K562 (cell line): ENCODE results near the gene NOL12. TPM values are rescaled to one million over a fixed set of nuclear protein-coding genes. Genes with fewer than 3 reads are reported as not detected.

Experiments
- ATAC-seq: fragments of 200-7000 bp; cut with Tn5 transposase; 3 replicates; pipeline ENCODE4 v1.9.1; 2020; ENCODE audit warnings: moderate library complexity
- BruUV-seq: library from RNA; stranded (reverse); fragments of 400-500 nt; replicated peaks from 2 replicates; lab custom pipeline; 2021; lab: Mats Ljungman, UMichigan
- CTCF ChIA-PET: fragments of 300-600 bp; formaldehyde crosslinking; extraction: SDS; loops from one replicate; lab custom pipeline; 2021; ENCODE audit warnings: low intra/inter-chr PET ratio; lab: Yijun Ruan, JAX
- POLR2A ChIA-PET: fragments of 300-600, 350-650 bp; sonication (Branson Sonifier 250); formaldehyde crosslinking; extraction: SDS; loops from one replicate; lab custom pipeline; 2021; ENCODE audit warnings: antibody characterized with exemption, inconsistent platforms; lab: Yijun Ruan, JAX
- DNase-seq, 4 experiments: peaks; one replicate each; pipeline versions ENCODE4 v3.0.0 to v3.0.0-alpha.2; 2011 to 2018; ENCODE audit warnings: low spot score in 3 of 4, mixed read lengths in 3 of 4; ENCODE audit errors: extremely low read depth in 1 of 4
- FAIRE-seq: peaks from 2 replicates; lab custom pipeline; 2011; peaks lifted over from hg19 to GRCh38; lab: Jason Lieb, UNC
- H2AFZ ChIP-seq: 2 replicates; pipeline ENCODE4 v1.6.0; 2011; ENCODE audit warnings: low read depth, low read length, control low read depth, inconsistent platforms
- H3K27ac ChIP-seq: fragments of 200-600 bp; 3 replicates; pipeline ENCODE4 v1.8.0; 2011; ENCODE audit warnings: low read depth, mild to moderate bottlenecking, control low read depth, inconsistent platforms, low read length, moderate library complexity, mixed read lengths; ENCODE audit errors: extremely low read depth
- H3K27me3 ChIP-seq, 2 experiments: fragments of 300-600 bp in 1 of 2; 2 replicates in 1 of 2; 3 replicates in 1 of 2; pipeline versions ENCODE4 v1.6.0 to v1.8.0; 2011; ENCODE audit warnings: inconsistent platforms in 2 of 2, low read length in 2 of 2, mild to moderate bottlenecking in 1 of 2, mixed read lengths in 1 of 2, moderate library complexity in 1 of 2; ENCODE audit not compliant: control insufficient read depth in 2 of 2, insufficient read depth in 2 of 2
- H3K36me3 ChIP-seq: fragments of 300-600 bp; 3 replicates; pipeline ENCODE4 v1.8.0; 2011; ENCODE audit warnings: mild to moderate bottlenecking, low read length, inconsistent platforms; ENCODE audit not compliant: control insufficient read depth, insufficient read depth
- H3K4me1 ChIP-seq, 2 experiments: fragments of 200-600 bp in 1 of 2; replicated peaks in 1 of 2; 2 replicates in 1 of 2; 3 replicates in 1 of 2; pipeline versions ENCODE4 v1.5.1 to v1.8.0; 2011; ENCODE audit warnings: inconsistent platforms in 2 of 2, low read length in 2 of 2, mild to moderate bottlenecking in 1 of 2, mixed read lengths in 1 of 2, moderate library complexity in 1 of 2; ENCODE audit not compliant: control insufficient read depth in 2 of 2, insufficient read depth in 2 of 2
- H3K4me2 ChIP-seq: 2 replicates; pipeline ENCODE4 v1.6.1; 2011; ENCODE audit warnings: low read length, control low read depth, inconsistent platforms, mixed read lengths; ENCODE audit not compliant: insufficient read depth
- H3K4me3 ChIP-seq: fragments of 200-600 bp; sonication (generic), shearing (Covaris generic); 2 replicates; pipeline ENCODE4 v1.5.1; 2016; ENCODE audit warnings: control low read depth, inconsistent platforms
- H3K79me2 ChIP-seq: fragments of 200-600 bp; 3 replicates; pipeline ENCODE4 v1.8.0; 2011; ENCODE audit warnings: low read length, inconsistent platforms; ENCODE audit not compliant: control insufficient read depth, insufficient read depth
- H3K9ac ChIP-seq, 2 experiments: 2 replicates each; pipeline versions ENCODE4 v1.6.0 to v1.6.1; 2011; ENCODE audit warnings: low read depth in 2 of 2, low read length in 2 of 2, control low read depth in 1 of 2, inconsistent platforms in 1 of 2, mild to moderate bottlenecking in 1 of 2, mixed read lengths in 1 of 2; ENCODE audit not compliant: insufficient read depth in 1 of 2
- H3K9me1 ChIP-seq: one replicate; pipeline ENCODE4 v1.6.0; 2011; ENCODE audit warnings: inconsistent platforms, mild to moderate bottlenecking, low read length, moderate library complexity; ENCODE audit not compliant: control insufficient read depth, insufficient read depth
- H3K9me3 ChIP-seq: replicated peaks from 2 replicates; pipeline ENCODE4 v1.5.1; 2011; ENCODE audit warnings: low read depth, low read length, inconsistent platforms; ENCODE audit not compliant: control insufficient read depth, insufficient read depth
- H4K20me1 ChIP-seq: replicated peaks from 2 replicates; pipeline ENCODE4 v1.6.1; 2011; ENCODE audit warnings: low read length, inconsistent platforms, mixed read lengths; ENCODE audit not compliant: control insufficient read depth, insufficient read depth
- NCOA4 ChIP-seq: fragments of 450-650 bp; IDR thresholded peaks from 2 replicates; pipeline ENCODE4 v1.6.1; 2018; ENCODE audit warnings: mild to moderate bottlenecking; ENCODE audit not compliant: partially characterized antibody
- RAD51 ChIP-seq: fragments of 450-650 bp; IDR thresholded peaks from 2 replicates; pipeline ENCODE4 v1.7.1; 2016; ENCODE audit warnings: low read depth, mild to moderate bottlenecking, borderline replicate concordance
- ZNF436 ChIP-seq: fragments of 250-450, 450-650 bp; sonication (Bioruptor Pico); formaldehyde crosslinking; IDR thresholded peaks from 2 replicates; pipeline ENCODE4 v1.7.0; 2020; ENCODE audit warnings: mild to moderate bottlenecking
- ZNF507 ChIP-seq: conservative IDR thresholded peaks from 2 replicates; pipeline ENCODE4 v1.6.1; 2017; ENCODE audit warnings: missing genetic modification characterization, missing compliant biosample characterization
- WGBS: fragments of 100-300 bp; shearing (Covaris generic); methylation state at CpG from one replicate; pipeline ENCODE4 v1.1.6; 2016; ENCODE audit warnings: low coverage, mixed read lengths; ENCODE audit not compliant: insufficient coverage; ENCODE audit errors: missing lambda C conversion rate; 5-methylcytosine and 5-hydroxymethylcytosine counted together
- in situ Hi-C: fragments of 300-500 bp; cut with MboI; formaldehyde crosslinking; loops from 4 replicates; pipeline ENCODE4 v1.15.0; 2018; ENCODE audit warnings: inconsistent platforms, mixed read lengths
- intact Hi-C: fragments of 100-400 bp; cut with micrococcal nuclease; formaldehyde crosslinking; loops from 2 replicates; pipeline ENCODE4 v1.14.2; 2022
- polyA plus RNA-seq, 8 experiments: library from polyadenylated mRNA; depleted of rRNA in 4 of 8; stranded (reverse) in 5 of 8; unstranded in 3 of 8; fragments of >200 nt; fragmentation: Nextera tagmentation in 2 of 8; fragmentation: Illumina TruSeq in 1 of 8; extraction: Ambion mirVana in 2 of 8; extraction: Trizol in 1 of 8; gene quantifications; 2 replicates each; pipeline versions ENCODE4 v1.2.1 to v1.2.3, GENCODE V29; 2011 to 2014; ENCODE audit warnings: inconsistent platforms in 1 of 8, missing spikeins in 1 of 8
- total RNA-seq, 7 experiments: library from RNA; depleted of rRNA in 6 of 7; stranded (reverse); fragments of >200 nt in 6 of 7; fragmentation: Illumina TruSeq in 2 of 7; extraction: Trizol in 2 of 7; gene quantifications; 2 replicates each; pipeline versions ENCODE4 v1.2.1 to v1.2.3, GENCODE V29; 2011 to 2021; ENCODE audit warnings: low replicate concordance in 1 of 7
- TF ChIP-seq, protein P1 (sequence below): fragments of 250-450 bp; sonication (Bioruptor Pico); IDR thresholded peaks from 2 replicates; pipeline ENCODE4 v1.5.0; 2021; ENCODE audit warnings: mild to moderate bottlenecking, borderline replicate concordance
- TF ChIP-seq, protein P2 (sequence below): fragments of 450-650 bp; formaldehyde crosslinking; conservative IDR thresholded peaks from 2 replicates; pipeline ENCODE4 v1.4.0; 2022; ENCODE audit warnings: mild to moderate bottlenecking, missing genetic modification characterization

Gene NOL12
- total and polyA plus RNA-seq, 9 of the 15 experiments (the other 6 are each of a cell fraction or from before 2014, with no cell fraction given): 2.8 to 40.9 (median 28.5) TPM

DNA sequence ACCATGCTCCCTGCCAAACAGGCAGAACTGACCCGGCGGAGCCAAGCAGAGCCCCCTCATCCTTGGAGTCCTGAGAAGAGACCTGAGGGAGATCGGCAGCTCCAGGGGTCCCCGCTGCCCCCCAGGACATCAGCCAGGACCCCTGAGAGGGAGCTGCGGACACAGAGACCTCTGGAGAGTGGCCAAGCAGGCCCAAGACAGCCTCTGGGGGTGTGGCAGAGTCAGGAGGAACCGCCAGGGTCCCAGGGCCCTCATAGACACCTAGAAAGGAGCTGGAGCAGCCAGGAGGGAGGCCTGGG, 48.2 kb downstream of the NOL12 start:
- in situ Hi-C loops: no loop called here
- Histone ChIP-seq H3K9me3 (no peaks in the 10 kb centered on the region), H3K27ac (no peak overlapping the region), H3K4me1 (peaks cover 4 to 22% of the 10 kb centered on the region in 2 experiments; a peak in 3 of 5 replicates), H3K9me1 (no peaks in the 10 kb centered on the region), H2AFZ (no peak overlapping the region), H3K9ac (no peak overlapping the region), H3K4me2 (no peak overlapping the region), H3K79me2 (no peaks in the 10 kb centered on the region), H3K36me3 (no peaks in the 10 kb centered on the region), H3K27me3 (no peaks in the 10 kb centered on the region), H3K4me3 (no peak overlapping the region), H4K20me1 (no peaks in the 10 kb centered on the region)
- ChIA-PET CTCF (no interaction called here), POLR2A (interaction anchor here (1.0 kb wide), 1 partner anchor 126 kb away, joined by 3 read pairs; the partner anchor contains the start of gene GGA1)
- 58% methylated on average over 2 of the region's 6 CpGs for WGBS
- DNase-seq: no peak
- FAIRE-seq: no peak
- no peak for TF ChIP-seq RAD51
- TF ChIP-seq, protein P1, sequence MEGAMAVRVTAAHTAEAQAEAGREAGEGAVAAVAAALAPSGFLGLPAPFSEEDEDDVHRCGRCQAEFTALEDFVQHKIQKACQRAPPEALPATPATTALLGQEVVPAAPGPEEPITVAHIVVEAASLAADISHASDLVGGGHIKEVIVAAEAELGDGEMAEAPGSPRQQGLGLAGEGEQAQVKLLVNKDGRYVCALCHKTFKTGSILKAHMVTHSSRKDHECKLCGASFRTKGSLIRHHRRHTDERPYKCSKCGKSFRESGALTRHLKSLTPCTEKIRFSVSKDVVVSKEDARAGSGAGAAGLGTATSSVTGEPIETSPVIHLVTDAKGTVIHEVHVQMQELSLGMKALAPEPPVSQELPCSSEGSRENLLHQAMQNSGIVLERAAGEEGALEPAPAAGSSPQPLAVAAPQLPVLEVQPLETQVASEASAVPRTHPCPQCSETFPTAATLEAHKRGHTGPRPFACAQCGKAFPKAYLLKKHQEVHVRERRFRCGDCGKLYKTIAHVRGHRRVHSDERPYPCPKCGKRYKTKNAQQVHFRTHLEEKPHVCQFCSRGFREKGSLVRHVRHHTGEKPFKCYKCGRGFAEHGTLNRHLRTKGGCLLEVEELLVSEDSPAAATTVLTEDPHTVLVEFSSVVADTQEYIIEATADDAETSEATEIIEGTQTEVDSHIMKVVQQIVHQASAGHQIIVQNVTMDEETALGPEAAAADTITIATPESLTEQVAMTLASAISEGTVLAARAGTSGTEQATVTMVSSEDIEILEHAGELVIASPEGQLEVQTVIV (CRISPR knock-in tag): no peak
- no peak for TF ChIP-seq NCOA4
- no peak for TF ChIP-seq ZNF507 (tag)
- TF ChIP-seq, protein P2, sequence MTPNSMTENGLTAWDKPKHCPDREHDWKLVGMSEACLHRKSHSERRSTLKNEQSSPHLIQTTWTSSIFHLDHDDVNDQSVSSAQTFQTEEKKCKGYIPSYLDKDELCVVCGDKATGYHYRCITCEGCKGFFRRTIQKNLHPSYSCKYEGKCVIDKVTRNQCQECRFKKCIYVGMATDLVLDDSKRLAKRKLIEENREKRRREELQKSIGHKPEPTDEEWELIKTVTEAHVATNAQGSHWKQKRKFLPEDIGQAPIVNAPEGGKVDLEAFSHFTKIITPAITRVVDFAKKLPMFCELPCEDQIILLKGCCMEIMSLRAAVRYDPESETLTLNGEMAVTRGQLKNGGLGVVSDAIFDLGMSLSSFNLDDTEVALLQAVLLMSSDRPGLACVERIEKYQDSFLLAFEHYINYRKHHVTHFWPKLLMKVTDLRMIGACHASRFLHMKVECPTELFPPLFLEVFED (CRISPR knock-in tag): no peak
- no peak for TF ChIP-seq ZNF436
- no TSS peak for BruUV-seq
- intact Hi-C loops: no loop called here
- no peak for ATAC-seq
